ENCODE results near the gene KIDINS220. TPM values are rescaled to one million over a fixed set of nuclear protein-coding genes. Genes with fewer than 3 reads are reported as not detected.
A peak's percentile ranks its signal among the peaks of the same experiment; 100 is the strongest.

The KIDINS220 gene
- total RNA-seq, 6 experiments from 2014 or later, result 17.0 to 24.8 (median 21.5) TPM

- H3K27me3 ChIP-seq, result no peaks in the 10 kb centered on the region
- ATAC-seq (no peak), DNase-seq (no peak)
- H3K36me3 ChIP-seq, result peaks cover 0 to 33% (median 5%) of the 10 kb centered on the region in 4 donors
- no peaks in the 10 kb centered on the region for H3K4me1 ChIP-seq
- H3K4me3 ChIP-seq, result no peak overlapping the region
- no peaks in the 10 kb centered on the region for H3K9me3 ChIP-seq
- H3K27ac ChIP-seq, result no peak overlapping the region
- TF ChIP-seq, protein P1, sequence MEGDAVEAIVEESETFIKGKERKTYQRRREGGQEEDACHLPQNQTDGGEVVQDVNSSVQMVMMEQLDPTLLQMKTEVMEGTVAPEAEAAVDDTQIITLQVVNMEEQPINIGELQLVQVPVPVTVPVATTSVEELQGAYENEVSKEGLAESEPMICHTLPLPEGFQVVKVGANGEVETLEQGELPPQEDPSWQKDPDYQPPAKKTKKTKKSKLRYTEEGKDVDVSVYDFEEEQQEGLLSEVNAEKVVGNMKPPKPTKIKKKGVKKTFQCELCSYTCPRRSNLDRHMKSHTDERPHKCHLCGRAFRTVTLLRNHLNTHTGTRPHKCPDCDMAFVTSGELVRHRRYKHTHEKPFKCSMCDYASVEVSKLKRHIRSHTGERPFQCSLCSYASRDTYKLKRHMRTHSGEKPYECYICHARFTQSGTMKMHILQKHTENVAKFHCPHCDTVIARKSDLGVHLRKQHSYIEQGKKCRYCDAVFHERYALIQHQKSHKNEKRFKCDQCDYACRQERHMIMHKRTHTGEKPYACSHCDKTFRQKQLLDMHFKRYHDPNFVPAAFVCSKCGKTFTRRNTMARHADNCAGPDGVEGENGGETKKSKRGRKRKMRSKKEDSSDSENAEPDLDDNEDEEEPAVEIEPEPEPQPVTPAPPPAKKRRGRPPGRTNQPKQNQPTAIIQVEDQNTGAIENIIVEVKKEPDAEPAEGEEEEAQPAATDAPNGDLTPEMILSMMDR (IDR thresholded peaks at IDR 0.05), result no peak
- TF ChIP-seq POLR2A (IDR thresholded peaks at IDR 0.05), result no peak
- intact Hi-C loops (cut with DNase I), result no loop called here
- 86% methylated on average over 6 of the region's 6 CpGs for WGBS (ENCODE audit: insufficient coverage, low coverage, low lambda C conversion rate, missing lambda C conversion rate)
Measured at GRCh38 chr2:8805278-8806210, 31.9 kb downstream of the KIDINS220 start.

- WGBS (ENCODE audit: insufficient coverage, low coverage, low lambda C conversion rate, missing lambda C conversion rate), result 72% methylated on average over 3 of the region's 3 CpGs
- Histone ChIP-seq H3K36me3 (peaks cover 0 to 42% (median 9%) of the 10 kb centered on the region in 4 donors), H3K4me3 (no peak overlapping the region), H3K27ac (no peak overlapping the region), H3K9me3 (no peaks in the 10 kb centered on the region), H3K27me3 (no peaks in the 10 kb centered on the region), H3K4me1 (peaks cover 0 to 3% (median 0%) of the 10 kb centered on the region in 4 donors)
- DNase-seq (peak in 1 of 3 donors; percentile 34), ATAC-seq (peak; percentile 45 to 97 (median 84))
- intact Hi-C loops (cut with DNase I), result no loop called here
- TF ChIP-seq POLR2A (IDR thresholded peaks at IDR 0.05), result no peak
- TF ChIP-seq, protein P1 (IDR thresholded peaks at IDR 0.05), result peak in 2 of 4 donors; percentile 5 to 15
Measured at GRCh38 chr2:8803658-8804379, 33.6 kb downstream of the KIDINS220 start.

GRCh38 chr2:8802741-8803140 is 34.7 kb downstream of the KIDINS220 start:
- Histone ChIP-seq H3K36me3 (peaks cover 0 to 48% (median 12%) of the 10 kb centered on the region in 4 donors), H3K27ac (no peak overlapping the region), H3K27me3 (no peaks in the 10 kb centered on the region), H3K9me3 (no peaks in the 10 kb centered on the region), H3K4me3 (no peak overlapping the region), H3K4me1 (peaks cover 0 to 13% (median 0%) of the 10 kb centered on the region in 4 donors)
- no peak for TF ChIP-seq POLR2A (IDR thresholded peaks at IDR 0.05)
- TF ChIP-seq, protein P1 (IDR thresholded peaks at IDR 0.05), result no peak
- DNase-seq, result no peak
- intact Hi-C loops (cut with DNase I), result no loop called here
- WGBS (ENCODE audit: insufficient coverage, low coverage, low lambda C conversion rate, missing lambda C conversion rate), result 88% methylated on average over 2 of the region's 3 CpGs
- ATAC-seq, result no peak

DNA sequence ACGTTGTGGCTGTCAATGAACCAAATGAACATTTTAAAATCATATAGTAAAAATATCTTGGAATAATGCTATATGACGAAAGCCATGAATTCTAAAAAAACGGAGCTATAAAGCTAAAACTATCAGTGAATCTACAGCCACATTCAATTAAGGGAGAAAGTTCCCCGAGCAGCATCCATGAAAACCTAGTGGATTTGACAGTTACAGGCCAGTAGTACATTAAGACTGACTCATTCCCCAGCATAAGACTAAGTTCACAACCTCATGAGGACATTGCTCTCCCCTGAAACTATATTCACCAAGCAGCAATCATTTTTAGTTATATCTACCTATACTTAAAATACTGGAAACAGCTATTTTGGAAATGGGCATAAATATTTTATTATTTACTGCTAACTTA is 36.6 kb downstream of the KIDINS220 start:
- ATAC-seq (no peak), DNase-seq (no peak)
- peaks cover 0 to 51% (median 14%) of the 10 kb centered on the region in 4 donors for H3K36me3 ChIP-seq
- no peaks in the 10 kb centered on the region for H3K9me3 ChIP-seq
- no peaks in the 10 kb centered on the region for H3K27me3 ChIP-seq
- intact Hi-C loops (cut with DNase I), result no loop called here
- no peak overlapping the region for H3K27ac ChIP-seq
- H3K4me3 ChIP-seq, result no peak overlapping the region
- 85% methylated on average over 4 of the region's 4 CpGs for WGBS (ENCODE audit: insufficient coverage, low coverage, low lambda C conversion rate, missing lambda C conversion rate)
- TF ChIP-seq, protein P1 (IDR thresholded peaks at IDR 0.05), result no peak
- no peak for TF ChIP-seq POLR2A (IDR thresholded peaks at IDR 0.05)
- peaks cover 0 to 13% (median 0%) of the 10 kb centered on the region in 4 donors for H3K4me1 ChIP-seq

Measured in right lobe of liver (tissue), 6 donors.